Ishikawa (cell line): ENCODE results near the gene MAVS.
A peak's percentile ranks its signal among the peaks of the same experiment; 100 is the strongest.

Experiments
- CEBPB ChIP-seq: IDR thresholded peaks from 2 replicates; pipeline ENCODE4 v1.6.1; 2012
- CREB1 ChIP-seq: IDR thresholded peaks from 2 replicates; pipeline ENCODE4 v1.6.1; 2012; ENCODE audit warnings: low read depth
- EGR1 ChIP-seq: IDR thresholded peaks from 2 replicates; pipeline ENCODE4 v1.6.1; 2012
- EP300 ChIP-seq: IDR thresholded peaks from 2 replicates; pipeline ENCODE4 v1.6.1; 2012; ENCODE audit warnings: borderline replicate concordance
- FOXM1 ChIP-seq: IDR thresholded peaks from 2 replicates; pipeline ENCODE4 v1.6.1; 2012; ENCODE audit warnings: low read depth, borderline replicate concordance
- MAX ChIP-seq: IDR thresholded peaks from 2 replicates; pipeline ENCODE4 v1.6.1; 2012
- NFIC ChIP-seq: IDR thresholded peaks from 2 replicates; pipeline ENCODE4 v1.6.1; 2012
- RAD21 ChIP-seq: IDR thresholded peaks from 2 replicates; pipeline ENCODE4 v1.6.1; 2012; ENCODE audit warnings: low read depth
- REST ChIP-seq: IDR thresholded peaks from 2 replicates; pipeline ENCODE4 v1.6.1; 2012; ENCODE audit warnings: low read depth, mild to moderate bottlenecking
- TAF1 ChIP-seq: IDR thresholded peaks from 2 replicates; pipeline ENCODE4 v1.6.1; 2012; ENCODE audit warnings: low read depth, mild to moderate bottlenecking
- TCF12 ChIP-seq: IDR thresholded peaks from 2 replicates; pipeline ENCODE4 v1.6.1; 2012; ENCODE audit warnings: low read depth
- TEAD4 ChIP-seq: IDR thresholded peaks from 2 replicates; pipeline ENCODE4 v1.6.1; 2012
- YY1 ChIP-seq: IDR thresholded peaks from 2 replicates; pipeline ENCODE4 v1.6.1; 2012; ENCODE audit warnings: low read depth
- ZBTB7A ChIP-seq: IDR thresholded peaks from 2 replicates; pipeline ENCODE4 v1.6.1; 2012; ENCODE audit warnings: low read depth
- TF ChIP-seq, protein P1 (sequence below): IDR thresholded peaks from 2 replicates; pipeline ENCODE4 v1.6.1; 2012

Gene MAVS

GRCh38 chr20:3876000-3876399, 29.4 kb downstream of the MAVS start:
- TF ChIP-seq MAX = no peak
- no peak for TF ChIP-seq REST
- TF ChIP-seq CREB1 = no peak
- TF ChIP-seq TEAD4 = no peak
- no peak for TF ChIP-seq EP300
- TF ChIP-seq RAD21 = no peak
- no peak for TF ChIP-seq FOXM1
- no peak for TF ChIP-seq ZBTB7A
- TF ChIP-seq CEBPB = no peak

- TF ChIP-seq TCF12 (no peak), CEBPB (no peak), RAD21 (no peak), EGR1 (no peak), FOXM1 (no peak), TAF1 (no peak), YY1 (no peak), CREB1 (no peak), MAX (no peak), ZBTB7A (no peak)
- TF ChIP-seq, protein P1, sequence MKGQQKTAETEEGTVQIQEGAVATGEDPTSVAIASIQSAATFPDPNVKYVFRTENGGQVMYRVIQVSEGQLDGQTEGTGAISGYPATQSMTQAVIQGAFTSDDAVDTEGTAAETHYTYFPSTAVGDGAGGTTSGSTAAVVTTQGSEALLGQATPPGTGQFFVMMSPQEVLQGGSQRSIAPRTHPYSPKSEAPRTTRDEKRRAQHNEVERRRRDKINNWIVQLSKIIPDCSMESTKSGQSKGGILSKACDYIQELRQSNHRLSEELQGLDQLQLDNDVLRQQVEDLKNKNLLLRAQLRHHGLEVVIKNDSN = no peak
Observed at GRCh38 chr20:3876676-3877075, 30.0 kb downstream of the MAVS start.

GRCh38 chr20:3885715-3886114, 39.1 kb downstream of the MAVS start:
- TF ChIP-seq FOXM1 (no peak), TEAD4 (no peak)

DNA sequence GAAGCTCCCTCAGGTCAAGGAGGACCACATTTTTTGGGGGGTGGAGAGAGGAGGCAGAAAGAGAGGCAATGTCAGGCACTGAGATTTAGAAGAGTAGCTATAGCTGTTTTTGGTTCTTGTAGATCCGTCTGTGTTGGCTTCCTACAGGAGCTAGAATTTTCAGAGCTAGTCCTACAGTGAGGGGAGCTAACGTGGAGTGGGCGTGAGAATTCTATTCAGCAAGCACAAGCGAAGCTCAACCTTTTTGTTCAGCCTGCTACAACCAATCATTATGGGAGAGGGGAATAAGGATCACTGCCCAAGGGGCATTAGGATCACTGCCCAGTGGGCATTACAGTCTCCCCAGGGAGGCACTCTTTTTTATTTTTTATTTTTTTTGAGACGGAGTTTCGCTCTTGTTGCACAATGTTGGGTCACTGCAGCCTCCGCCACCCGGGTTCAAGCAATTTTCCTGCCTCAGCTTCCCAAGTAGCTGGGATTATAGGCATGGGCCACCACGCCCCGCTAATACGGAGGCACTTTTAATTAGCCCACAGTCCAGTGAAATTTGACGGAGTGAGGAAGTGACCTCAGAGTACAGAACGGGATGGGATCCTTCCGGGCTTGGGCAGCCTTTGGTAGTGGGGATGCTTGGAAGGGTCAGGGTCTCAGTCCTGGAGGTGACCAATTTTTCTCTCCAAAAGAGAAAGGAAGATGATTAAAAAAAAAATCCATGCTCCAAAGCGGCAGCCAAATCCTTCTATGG, 41.4 kb downstream of the MAVS start:
- TF ChIP-seq CEBPB (no peak), RAD21 (no peak), MAX (no peak), EP300 (no peak), TCF12 (no peak)

- TF ChIP-seq EGR1 = peak; percentile 93
- no peak for TF ChIP-seq FOXM1
- TF ChIP-seq, protein P1 = 0 out of 2 replicates have a peak, but pooled peaks have one; percentile 21
- peak; percentile 26; the same call in 1 of the 2 replicates for TF ChIP-seq RAD21
- TF ChIP-seq CEBPB = no peak
- TF ChIP-seq TEAD4 = peak; percentile 45
- TF ChIP-seq NFIC = no peak
- TF ChIP-seq ZBTB7A = no peak; the same call in 1 of the 2 replicates
- TF ChIP-seq EP300 = 0 out of 2 replicates have a peak, but pooled peaks have one; percentile 8
- TF ChIP-seq YY1 = peak; percentile 86
- TF ChIP-seq TCF12 = peak; percentile 75
- peak; percentile 72 for TF ChIP-seq MAX
- peak; percentile 44; the same call in 1 of the 2 replicates for TF ChIP-seq CREB1
- TF ChIP-seq REST = no peak
- TF ChIP-seq TAF1 = peak; percentile 85
Observed at GRCh38 chr20:3888622-3889488, 42.2 kb downstream of the MAVS start, which contains the start of gene PANK2. Gene PANK2 (plus strand): TSS chr20:3889387.
